Neural cell (in vitro differentiated cells): ENCODE measurements around the gene LYSMD1. TPM values are rescaled to one million over a fixed set of nuclear protein-coding genes. Genes with fewer than 3 reads are reported as not detected.

Source experiments
- H2AFZ ChIP-seq: fragments of 200-600, 300-800 bp; sonication (generic), shearing (Covaris generic); 2 replicates; pipeline ENCODE4 v1.6.0; 2014; ENCODE audit warnings: low read depth, mild to moderate bottlenecking, antibody characterized with exemption, low read length, moderate library complexity
- H3F3A ChIP-seq: fragments of 200-600 bp; shearing (Covaris generic); 2 replicates; pipeline ENCODE4 v1.6.1; 2016; ENCODE audit warnings: mild to moderate bottlenecking, moderate library complexity, mixed read lengths, antibody characterized with exemption, low read length; ENCODE audit not compliant: insufficient read depth, poor library complexity, severe bottlenecking
- H3K27ac ChIP-seq: fragments of 200-600, 300-800 bp; sonication (generic), shearing (Covaris generic); 2 replicates; pipeline ENCODE4 v1.5.1; 2014; ENCODE audit warnings: mild to moderate bottlenecking, low read length, moderate library complexity
- H3K27me3 ChIP-seq: fragments of 300-800, 200-600 bp; sonication (generic), shearing (Covaris generic); 2 replicates; pipeline ENCODE4 v1.6.0; 2014; ENCODE audit warnings: mild to moderate bottlenecking, low read depth, low read length, moderate library complexity; ENCODE audit not compliant: insufficient read depth
- H3K36me3 ChIP-seq: fragments of 300-800, 200-600 bp; sonication (generic), shearing (Covaris generic); 2 replicates; pipeline ENCODE4 v1.5.1; 2014; ENCODE audit warnings: mild to moderate bottlenecking, antibody characterized with exemption, low read length, moderate library complexity; ENCODE audit not compliant: insufficient read depth
- H3K4me2 ChIP-seq: fragments of 300-800, 200-600 bp; sonication (generic), shearing (Covaris generic); 2 replicates; pipeline ENCODE4 v1.6.0; 2014; ENCODE audit warnings: mild to moderate bottlenecking, low read length
- H3K4me3 ChIP-seq: fragments of 300-800, 200-600 bp; sonication (generic), shearing (Covaris generic); 2 replicates; pipeline ENCODE4 v1.5.1; 2014; ENCODE audit warnings: mild to moderate bottlenecking, low read length, moderate library complexity
- H3K79me2 ChIP-seq: fragments of 200-600 bp; shearing (Covaris generic); replicated peaks from 2 replicates; pipeline ENCODE4 v1.6.0; 2014; ENCODE audit warnings: mild to moderate bottlenecking, low read length, moderate library complexity; ENCODE audit not compliant: insufficient read depth
- H3K9ac ChIP-seq: fragments of 300-800, 200-600 bp; sonication (generic), shearing (Covaris generic); 2 replicates; pipeline ENCODE4 v1.6.1; 2016; ENCODE audit warnings: mild to moderate bottlenecking, low read length, mixed read lengths
- H3K9me2 ChIP-seq: fragments of 200-600 bp; shearing (Covaris generic); 2 replicates; pipeline ENCODE4 v1.6.1; 2016; ENCODE audit warnings: mild to moderate bottlenecking, low read length, mixed read lengths; ENCODE audit not compliant: insufficient read depth
- H3K9me3 ChIP-seq: fragments of 200-600, 300-800 bp; sonication (generic), shearing (Covaris generic); 2 replicates; pipeline ENCODE4 v1.6.1; 2016; ENCODE audit warnings: mild to moderate bottlenecking, mixed run types, low read length, moderate library complexity, mixed read lengths
- H4K20me1 ChIP-seq: fragments of 200-600 bp; shearing (Covaris generic); 2 replicates; pipeline ENCODE4 v1.6.1; 2016; ENCODE audit warnings: mild to moderate bottlenecking, mixed run types; ENCODE audit not compliant: insufficient read depth
- EP300 ChIP-seq: fragments of 450-650 bp; conservative IDR thresholded peaks from 2 replicates; pipeline ENCODE4 v1.6.1; 2014; ENCODE audit warnings: antibody characterized with exemption, mild to moderate bottlenecking, moderate library complexity; ENCODE audit not compliant: poor library complexity, severe bottlenecking
- EZH2 ChIP-seq: fragments of 200-600, 300-800 bp; shearing (Covaris generic), sonication (generic); IDR thresholded peaks from 2 replicates; pipeline ENCODE4 v1.6.1; 2014; ENCODE audit warnings: antibody characterized with exemption, low read length, borderline replicate concordance, mild to moderate bottlenecking; ENCODE audit not compliant: insufficient read depth, poor library complexity, severe bottlenecking
- MXI1 ChIP-seq: fragments of 450-650 bp; conservative IDR thresholded peaks from 2 replicates; pipeline ENCODE4 v1.6.1; 2014; ENCODE audit warnings: antibody characterized with exemption, mild to moderate bottlenecking; ENCODE audit not compliant: poor library complexity, severe bottlenecking
- POLR2AphosphoS5 ChIP-seq: IDR thresholded peaks from 2 replicates; pipeline ENCODE4 v1.6.1; 2012
- RAD21 ChIP-seq: fragments of 450-650 bp; conservative IDR thresholded peaks from 2 replicates; pipeline ENCODE4 v1.6.1; 2014; ENCODE audit warnings: antibody characterized with exemption, mild to moderate bottlenecking, moderate library complexity
- REST ChIP-seq: IDR thresholded peaks from 2 replicates; pipeline ENCODE4 v1.6.1; 2012; ENCODE audit warnings: borderline replicate concordance
- SMC3 ChIP-seq: fragments of 450-650 bp; conservative IDR thresholded peaks from 2 replicates; pipeline ENCODE4 v1.6.1; 2014; ENCODE audit warnings: antibody characterized with exemption, mild to moderate bottlenecking, moderate library complexity; ENCODE audit not compliant: poor library complexity
- TAF1 ChIP-seq: IDR thresholded peaks from 2 replicates; pipeline ENCODE4 v1.6.1; 2012; ENCODE audit warnings: low read depth
- polyA plus RNA-seq: library from polyadenylated mRNA; depleted of rRNA; stranded (reverse); fragments of >200 nt; gene quantifications from 2 replicates; pipeline ENCODE4 v1.2.3, GENCODE V29; 2014
- TF ChIP-seq, protein P1 (sequence below): fragments of 450-650 bp; IDR thresholded peaks from 2 replicates; pipeline ENCODE4 v1.5.1; 2014; ENCODE audit warnings: antibody characterized with exemption, mild to moderate bottlenecking, moderate library complexity; ENCODE audit not compliant: poor library complexity, severe bottlenecking

LYSMD1 gene
- polyA plus RNA-seq, 1 donor from 2014 or later, result 16.0 TPM

DNA sequence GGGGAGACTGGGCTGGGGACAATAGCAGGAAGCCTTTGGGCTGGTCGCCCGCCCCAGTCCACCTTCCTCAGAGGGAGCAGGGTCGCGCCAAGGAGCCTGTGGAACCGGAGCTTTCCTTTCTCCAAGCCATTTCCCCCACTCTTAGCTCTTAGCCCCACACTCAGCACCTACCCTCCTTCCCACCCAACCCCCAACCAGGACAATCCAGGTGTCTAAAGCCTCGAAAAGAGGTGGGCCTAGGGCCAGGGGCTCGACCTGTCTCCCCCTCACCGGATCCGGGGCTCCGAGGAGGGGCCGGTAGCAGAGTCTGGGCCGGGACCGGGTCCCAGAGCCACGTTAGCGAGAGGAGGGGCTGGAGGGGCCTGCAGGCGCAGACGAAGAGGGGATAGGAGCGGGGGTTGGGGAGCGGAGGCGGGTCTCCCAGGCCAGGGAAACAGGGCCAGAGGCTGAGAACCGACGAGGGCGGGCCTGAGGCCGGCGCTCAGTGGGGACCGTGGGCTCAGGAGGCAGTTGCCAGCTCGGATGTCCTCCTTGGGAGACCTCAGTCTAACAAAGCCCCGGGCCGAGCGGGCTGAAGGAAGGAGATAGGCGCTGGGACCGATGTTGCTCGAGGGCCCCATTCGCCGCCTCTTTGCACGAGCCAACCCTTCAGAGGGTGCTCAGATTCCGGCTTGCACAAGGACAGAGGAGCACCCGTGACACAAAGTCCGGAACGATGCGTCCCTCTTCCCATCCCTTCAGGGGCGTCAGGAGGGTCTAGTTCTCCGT is 20.2 kb downstream of the LYSMD1 start:
- Histone ChIP-seq H4K20me1 (peaks cover 7% of the 10 kb centered on the region), H3F3A (no peaks in the 10 kb centered on the region), H3K36me3 (no peaks in the 10 kb centered on the region), H3K9me2 (no peaks in the 10 kb centered on the region), H3K79me2 (peaks cover 41% of the 10 kb centered on the region), H3K27ac (peak overlapping the region; percentile 87), H2AFZ (peak overlapping the region; percentile 51), H3K9ac (peak overlapping the region; percentile 98), H3K9me3 (no peaks in the 10 kb centered on the region), H3K4me3 (peak overlapping the region; percentile 100), H3K27me3 (no peaks in the 10 kb centered on the region), H3K4me2 (peak overlapping the region; percentile 87)
- TF ChIP-seq MXI1, result peak; percentile 21
- no peak for TF ChIP-seq REST
- no peak for TF ChIP-seq TAF1
- no peak for TF ChIP-seq POLR2AphosphoS5

GRCh38 chr1:151144474-151145303 is 21.0 kb downstream of the LYSMD1 start:
- TF ChIP-seq RAD21 (no peak), MXI1 (peak; percentile 19)
- H3K9me2 ChIP-seq, result no peaks in the 10 kb centered on the region
- H3F3A ChIP-seq, result no peaks in the 10 kb centered on the region
- H3K27ac ChIP-seq, result peak overlapping the region; percentile 87
- peak overlapping the region; percentile 100 for H3K4me3 ChIP-seq
- peak overlapping the region; percentile 98 for H3K9ac ChIP-seq
- peaks cover 7% of the 10 kb centered on the region for H4K20me1 ChIP-seq
- H3K36me3 ChIP-seq, result no peaks in the 10 kb centered on the region
- H3K9me3 ChIP-seq, result no peaks in the 10 kb centered on the region
- peaks cover 41% of the 10 kb centered on the region for H3K79me2 ChIP-seq
- H2AFZ ChIP-seq, result no peak overlapping the region
- H3K27me3 ChIP-seq, result no peaks in the 10 kb centered on the region
- peak overlapping the region; percentile 87 for H3K4me2 ChIP-seq

DNA sequence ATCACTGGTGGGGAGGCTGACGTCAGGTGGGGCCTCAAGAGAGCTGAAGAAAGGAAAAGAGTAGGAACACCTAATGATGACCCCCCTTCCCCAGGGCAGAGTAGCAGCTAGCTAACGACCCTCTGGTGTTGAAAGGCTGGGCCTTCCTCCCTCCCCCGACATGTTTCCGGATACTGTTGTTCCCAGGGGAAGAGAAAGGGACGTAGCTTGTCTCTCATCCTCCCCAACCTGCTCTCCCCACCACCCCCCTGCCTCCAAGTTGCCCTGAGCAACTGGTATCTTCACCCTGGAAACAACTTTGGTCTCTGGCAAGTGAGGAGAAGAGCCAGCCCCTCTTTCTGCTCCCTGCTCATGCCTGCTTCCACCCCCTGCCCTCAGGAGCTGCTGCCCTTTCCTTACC is 21.7 kb downstream of the LYSMD1 start:
- Histone ChIP-seq H3K27ac (no peak overlapping the region), H3K9ac (peak overlapping the region; percentile 98), H2AFZ (no peak overlapping the region), H3K36me3 (no peaks in the 10 kb centered on the region), H3F3A (no peaks in the 10 kb centered on the region), H3K9me3 (no peaks in the 10 kb centered on the region), H3K4me3 (peak overlapping the region; percentile 100), H3K9me2 (no peaks in the 10 kb centered on the region), H3K79me2 (peaks cover 41% of the 10 kb centered on the region), H3K27me3 (no peaks in the 10 kb centered on the region), H4K20me1 (peaks cover 7% of the 10 kb centered on the region), H3K4me2 (peak overlapping the region; percentile 87)
- no peak for TF ChIP-seq TAF1
- TF ChIP-seq SMC3, result no peak
- TF ChIP-seq REST, result no peak
- TF ChIP-seq, protein P1, sequence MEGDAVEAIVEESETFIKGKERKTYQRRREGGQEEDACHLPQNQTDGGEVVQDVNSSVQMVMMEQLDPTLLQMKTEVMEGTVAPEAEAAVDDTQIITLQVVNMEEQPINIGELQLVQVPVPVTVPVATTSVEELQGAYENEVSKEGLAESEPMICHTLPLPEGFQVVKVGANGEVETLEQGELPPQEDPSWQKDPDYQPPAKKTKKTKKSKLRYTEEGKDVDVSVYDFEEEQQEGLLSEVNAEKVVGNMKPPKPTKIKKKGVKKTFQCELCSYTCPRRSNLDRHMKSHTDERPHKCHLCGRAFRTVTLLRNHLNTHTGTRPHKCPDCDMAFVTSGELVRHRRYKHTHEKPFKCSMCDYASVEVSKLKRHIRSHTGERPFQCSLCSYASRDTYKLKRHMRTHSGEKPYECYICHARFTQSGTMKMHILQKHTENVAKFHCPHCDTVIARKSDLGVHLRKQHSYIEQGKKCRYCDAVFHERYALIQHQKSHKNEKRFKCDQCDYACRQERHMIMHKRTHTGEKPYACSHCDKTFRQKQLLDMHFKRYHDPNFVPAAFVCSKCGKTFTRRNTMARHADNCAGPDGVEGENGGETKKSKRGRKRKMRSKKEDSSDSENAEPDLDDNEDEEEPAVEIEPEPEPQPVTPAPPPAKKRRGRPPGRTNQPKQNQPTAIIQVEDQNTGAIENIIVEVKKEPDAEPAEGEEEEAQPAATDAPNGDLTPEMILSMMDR, result no peak
- no peak for TF ChIP-seq EZH2
- TF ChIP-seq POLR2AphosphoS5, result no peak
- no peak for TF ChIP-seq RAD21
- TF ChIP-seq EP300, result no peak
- TF ChIP-seq MXI1, result no peak
